Muscle layer of colon (tissue), 2 donors: ENCODE results near the gene COL4A1.

Experiments used
- H3K27ac ChIP-seq: one replicate; pipeline ENCODE4 v1.7.0; 2013; ENCODE audit warnings: low read depth, mild to moderate bottlenecking, low read length, moderate library complexity
- H3K27me3 ChIP-seq, 2 donors: one replicate each; pipeline ENCODE4 v1.7.0; 2013; ENCODE audit warnings: low read length in 2 of 2, mild to moderate bottlenecking in 2 of 2; ENCODE audit not compliant: insufficient read depth in 2 of 2, control insufficient read depth in 1 of 2
- H3K36me3 ChIP-seq: one replicate; pipeline ENCODE4 v1.7.0; 2013; ENCODE audit warnings: mild to moderate bottlenecking, low read length; ENCODE audit not compliant: insufficient read depth
- H3K4me1 ChIP-seq: one replicate; pipeline ENCODE4 v1.7.0; 2013; ENCODE audit warnings: mild to moderate bottlenecking, low read length; ENCODE audit not compliant: insufficient read depth
- H3K4me3 ChIP-seq, 2 donors: one replicate each; pipeline ENCODE4 v1.7.0; 2013; ENCODE audit warnings: low read length in 2 of 2, low read depth in 1 of 2, mild to moderate bottlenecking in 1 of 2, moderate library complexity in 1 of 2
- H3K9ac ChIP-seq: one replicate; pipeline ENCODE4 v1.7.0; 2013; ENCODE audit warnings: low read length
- H3K9me3 ChIP-seq: one replicate; pipeline ENCODE4 v1.7.0; 2013; ENCODE audit warnings: mild to moderate bottlenecking, low read length
- donor health status: abdominal sarcoma.
- donor health status: Adenocarcinoma of cecum.

The COL4A1 gene

DNA sequence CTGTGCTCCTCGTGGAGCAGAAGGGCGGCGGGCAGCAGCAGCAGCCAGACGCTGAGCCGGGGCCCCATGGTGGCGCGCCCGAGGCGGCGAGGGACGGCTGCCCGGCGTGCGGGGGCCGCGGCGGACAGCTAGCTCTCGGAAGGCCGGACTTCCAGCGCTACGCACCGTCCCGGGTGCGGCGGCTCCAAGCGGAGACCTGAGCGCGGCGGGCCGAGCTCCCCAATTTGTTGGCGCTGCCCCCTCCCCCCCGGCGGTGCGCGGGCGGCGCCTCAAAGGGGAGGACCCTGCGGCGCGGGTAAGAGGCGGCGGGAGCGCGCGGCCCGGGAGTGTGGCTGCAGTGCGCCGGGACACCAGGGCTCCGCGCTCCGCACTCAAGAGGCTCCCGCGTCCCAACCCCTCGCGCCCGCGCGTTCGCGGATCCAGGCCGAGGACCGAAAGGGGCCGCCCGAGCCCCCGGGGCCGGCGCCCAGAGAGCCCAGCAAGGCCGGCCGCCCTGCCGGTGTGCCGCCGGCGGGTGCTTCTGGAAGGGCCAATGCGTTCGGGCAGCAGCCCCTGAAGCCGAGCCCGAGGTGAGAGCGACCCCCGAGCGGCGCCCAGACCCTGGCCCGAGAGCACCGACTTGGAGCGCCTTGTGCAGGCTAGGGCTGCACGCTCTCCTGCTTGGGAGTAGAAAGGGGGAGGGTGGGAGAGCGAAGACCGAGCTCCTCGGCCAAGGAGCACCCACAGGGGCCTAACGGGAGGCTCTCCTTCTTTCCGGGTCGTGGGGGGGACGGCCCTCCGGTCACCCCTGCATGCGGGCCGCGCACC, at the start of gene COL4A1, which contains the start of gene COL4A2:
Gene COL4A1 (minus strand): TSS at position 198 of the 807 bp plus-strand sequence. CDS start 130 bp downstream, at position 68.
Gene COL4A2 (plus strand): TSS at position 325 of the 807 bp plus-strand sequence. CDS start 620 bp downstream, outside the sequence.
- peaks cover 55% of the 10 kb centered on the region for H3K4me1 ChIP-seq
- H3K9me3 ChIP-seq: no peaks in the 10 kb centered on the region
- H3K27me3 ChIP-seq: no peaks in the 10 kb centered on the region
- H3K9ac ChIP-seq: peak within 1 kb of the TSS; percentile 84
- H3K4me3 ChIP-seq: peak within 1 kb of the TSS; percentile 88 to 95
- peaks cover 15% of the 10 kb centered on the region for H3K36me3 ChIP-seq
- H3K27ac ChIP-seq: peak within 1 kb of the TSS; percentile 96

DNA sequence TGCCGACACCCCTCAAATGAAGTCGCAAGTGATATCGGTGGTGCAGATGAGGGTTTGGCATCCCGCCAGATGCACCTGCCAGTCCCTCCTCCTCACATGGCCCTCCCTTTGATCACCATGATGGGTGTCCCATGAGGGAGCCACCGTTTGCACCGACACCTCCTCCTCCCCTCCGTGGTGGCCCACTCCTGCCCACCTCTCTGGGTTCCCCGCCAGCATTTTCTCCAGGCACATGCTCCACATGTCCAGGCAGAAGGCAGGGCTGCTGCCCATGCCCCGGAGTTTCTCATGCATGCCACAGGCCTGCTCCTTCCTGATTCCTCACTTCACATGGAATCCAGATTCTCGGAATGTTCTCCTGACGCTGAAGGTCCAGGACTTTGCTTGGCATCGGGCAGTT, 49.4 kb upstream of the COL4A1 start:
- Histone ChIP-seq H3K9me3 (no peaks in the 10 kb centered on the region), H3K27me3 (no peaks in the 10 kb centered on the region), H3K36me3 (peaks cover 15% of the 10 kb centered on the region), H3K9ac (no peak overlapping the region), H3K4me3 (no peak overlapping the region), H3K27ac (peak overlapping the region; percentile 47), H3K4me1 (peaks cover 73% of the 10 kb centered on the region)

DNA sequence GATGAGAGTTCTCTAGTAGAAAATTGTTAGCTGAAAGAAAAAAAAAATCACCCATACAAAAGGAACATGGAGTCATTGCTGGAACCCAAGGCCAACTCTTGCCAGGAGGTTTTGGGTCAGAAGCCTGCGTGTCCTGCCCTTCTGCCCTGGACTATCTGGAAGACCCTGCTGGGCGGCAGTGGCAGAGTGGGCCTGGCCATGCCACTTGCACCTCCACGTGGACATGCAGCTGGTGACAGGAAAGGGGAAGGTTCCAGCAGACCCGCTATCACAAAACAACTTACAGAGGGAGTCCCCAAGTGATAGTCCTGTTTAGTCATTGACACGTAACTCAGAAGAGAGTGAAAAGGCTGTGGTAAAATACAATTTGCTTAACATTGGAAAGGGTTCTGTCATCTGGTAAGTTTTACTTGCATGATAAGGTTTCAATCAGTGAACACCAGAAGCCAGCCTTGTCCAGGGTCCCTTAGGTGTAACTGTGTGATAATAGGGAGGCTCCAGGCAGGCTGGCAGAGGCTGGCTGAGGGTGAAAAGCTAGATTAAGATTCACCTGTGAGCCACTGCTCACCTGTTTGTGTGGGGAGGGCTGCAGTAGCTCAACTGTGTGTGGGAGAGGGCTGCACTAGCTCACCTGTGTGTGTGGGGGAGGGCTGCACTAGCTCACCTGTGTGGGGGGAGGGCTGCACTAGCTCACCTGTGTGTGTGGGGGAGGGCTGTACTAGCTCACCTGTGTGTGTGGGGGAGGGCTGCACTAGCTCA, 47.9 kb upstream of the COL4A1 start:
- Histone ChIP-seq H3K27me3 (no peaks in the 10 kb centered on the region), H3K36me3 (peaks cover 15% of the 10 kb centered on the region), H3K27ac (peak overlapping the region; percentile 77), H3K9me3 (no peaks in the 10 kb centered on the region), H3K4me3 (no peak overlapping the region), H3K4me1 (peaks cover 68% of the 10 kb centered on the region), H3K9ac (no peak overlapping the region)

DNA sequence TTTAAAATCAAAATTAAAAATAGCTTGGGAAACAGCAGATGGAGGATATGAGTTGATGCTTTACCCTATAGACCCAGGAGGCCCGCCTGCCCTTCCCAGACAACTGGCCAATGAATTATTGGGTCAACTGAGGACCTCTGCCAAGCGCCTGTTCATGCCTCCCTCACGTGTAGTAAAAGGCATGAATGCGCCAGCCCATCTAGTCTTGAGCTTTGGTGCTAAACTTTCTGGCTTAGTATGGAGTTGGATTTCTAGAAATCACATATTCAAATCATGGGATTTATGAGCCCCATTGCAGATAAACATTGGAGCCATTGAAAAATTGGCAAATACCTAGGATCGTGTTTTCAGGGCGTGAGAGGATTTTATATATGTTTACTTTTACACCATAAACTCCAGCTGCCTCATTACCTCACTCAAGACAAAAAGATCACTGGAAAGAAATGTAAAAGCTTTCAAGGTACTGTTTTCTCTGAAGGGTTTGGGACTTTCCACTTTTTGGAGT, 47.2 kb upstream of the COL4A1 start:
- H3K9ac ChIP-seq: no peak overlapping the region
- no peaks in the 10 kb centered on the region for H3K27me3 ChIP-seq
- H3K4me3 ChIP-seq: no peak overlapping the region
- peak overlapping the region; percentile 77 for H3K27ac ChIP-seq
- H3K36me3 ChIP-seq: peaks cover 15% of the 10 kb centered on the region
- peaks cover 63% of the 10 kb centered on the region for H3K4me1 ChIP-seq
- H3K9me3 ChIP-seq: no peaks in the 10 kb centered on the region

DNA sequence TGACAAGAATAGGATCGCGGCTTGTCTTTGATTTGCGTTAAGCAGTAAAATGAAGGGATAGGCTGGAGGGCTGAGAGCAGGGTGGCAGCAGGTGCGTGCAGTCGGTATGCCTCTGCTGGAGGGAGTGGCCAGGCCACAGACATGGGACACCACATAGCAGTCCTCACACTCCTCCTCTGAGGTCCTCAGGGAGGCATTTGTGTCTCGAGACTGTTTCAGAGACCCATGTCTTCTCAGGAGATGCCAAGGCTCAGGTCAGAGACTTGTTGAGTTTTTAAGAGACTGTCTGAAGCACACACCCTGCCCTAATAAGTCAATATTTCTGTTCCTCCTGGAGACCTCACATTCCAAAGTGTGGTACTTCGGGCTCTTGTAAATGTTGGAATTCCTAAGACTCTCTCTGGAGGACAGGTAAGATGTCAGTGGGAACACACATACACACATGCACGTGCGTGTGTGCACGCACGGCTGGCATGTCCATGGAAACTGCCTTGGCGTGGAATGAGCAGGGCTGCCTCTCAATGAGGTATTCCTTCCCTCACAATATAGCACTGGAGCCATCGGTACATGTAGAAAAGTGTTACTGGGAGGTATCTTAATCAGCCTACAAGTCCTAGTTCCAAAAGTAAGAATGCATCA, 46.5 kb upstream of the COL4A1 start:
- H3K4me1 ChIP-seq: peaks cover 57% of the 10 kb centered on the region
- peak overlapping the region; percentile 77 for H3K27ac ChIP-seq

DNA sequence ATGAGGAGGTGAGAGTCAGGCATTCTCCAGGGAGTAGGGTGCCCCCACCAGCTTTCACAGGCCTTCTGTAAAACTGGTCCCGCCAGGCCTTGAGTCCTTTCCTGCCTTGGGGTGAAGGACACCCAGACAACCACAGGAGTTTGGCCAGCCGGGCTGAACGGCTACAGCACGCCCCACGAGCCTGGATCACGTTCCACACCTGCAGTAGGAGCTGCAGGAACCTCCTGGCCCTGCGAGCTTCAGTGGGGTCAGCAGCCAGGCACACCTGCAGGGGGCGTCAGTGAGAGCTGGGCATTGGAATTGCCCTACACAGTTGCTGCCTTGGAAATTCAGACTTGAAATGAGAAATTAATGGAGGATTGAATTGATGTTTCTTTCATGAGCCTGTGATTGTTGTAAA, 45.8 kb upstream of the COL4A1 start:
- peak overlapping the region; percentile 77 for H3K27ac ChIP-seq

More for the DNA sequence above, 46.5 kb upstream of the COL4A1 start:
- no peak overlapping the region for H3K4me3 ChIP-seq
- no peaks in the 10 kb centered on the region for H3K27me3 ChIP-seq
- peaks cover 12% of the 10 kb centered on the region for H3K36me3 ChIP-seq
- no peaks in the 10 kb centered on the region for H3K9me3 ChIP-seq
- H3K9ac ChIP-seq: no peak overlapping the region

DNA sequence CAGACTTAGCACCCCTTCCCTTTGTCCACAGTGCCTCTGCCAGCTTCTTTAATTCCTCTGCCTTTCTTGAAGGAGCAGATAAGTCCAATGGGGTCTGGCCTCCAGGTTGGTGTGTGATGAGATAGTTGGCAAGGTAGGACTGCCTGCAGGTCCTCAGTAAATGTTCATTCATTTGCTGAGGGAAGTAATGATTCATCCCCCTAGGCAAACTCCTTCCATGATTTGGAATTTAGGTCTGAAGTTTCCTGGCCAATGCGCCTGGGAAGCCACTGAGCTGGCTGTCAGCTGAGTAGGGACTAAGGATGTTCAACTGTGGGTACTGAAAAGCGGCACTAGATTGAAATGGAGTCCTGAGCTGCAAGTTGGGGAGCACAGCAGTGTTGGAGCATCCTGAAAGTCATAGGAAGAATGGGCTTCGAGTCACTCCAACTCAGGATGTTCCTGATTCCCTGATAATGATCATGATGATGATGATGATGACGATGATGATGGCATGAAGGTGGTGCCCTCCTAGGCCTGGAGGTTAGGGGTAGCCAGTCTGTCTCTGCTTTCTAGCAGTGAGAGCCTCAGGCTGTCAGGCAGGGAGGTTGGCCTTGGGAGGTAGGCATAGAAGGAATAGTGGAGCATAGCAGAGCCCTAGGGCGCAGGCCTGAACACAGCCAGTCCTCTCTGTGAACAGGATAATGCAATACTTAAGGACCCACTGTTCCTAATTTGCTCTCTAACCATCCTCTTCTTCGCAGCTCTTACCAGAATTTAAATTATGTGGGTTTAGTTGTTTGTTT, 44.9 kb upstream of the COL4A1 start:
- Histone ChIP-seq H3K27me3 (no peaks in the 10 kb centered on the region), H3K27ac (peak overlapping the region; percentile 77), H3K9ac (no peak overlapping the region), H3K9me3 (no peaks in the 10 kb centered on the region), H3K4me3 (no peak overlapping the region), H3K4me1 (peaks cover 73% of the 10 kb centered on the region), H3K36me3 (no peaks in the 10 kb centered on the region)

More for the DNA sequence above, 45.8 kb upstream of the COL4A1 start:
- Histone ChIP-seq H3K9me3 (no peaks in the 10 kb centered on the region), H3K9ac (no peak overlapping the region), H3K36me3 (peaks cover 8% of the 10 kb centered on the region), H3K27me3 (no peaks in the 10 kb centered on the region), H3K4me1 (peaks cover 64% of the 10 kb centered on the region), H3K4me3 (no peak overlapping the region)

DNA sequence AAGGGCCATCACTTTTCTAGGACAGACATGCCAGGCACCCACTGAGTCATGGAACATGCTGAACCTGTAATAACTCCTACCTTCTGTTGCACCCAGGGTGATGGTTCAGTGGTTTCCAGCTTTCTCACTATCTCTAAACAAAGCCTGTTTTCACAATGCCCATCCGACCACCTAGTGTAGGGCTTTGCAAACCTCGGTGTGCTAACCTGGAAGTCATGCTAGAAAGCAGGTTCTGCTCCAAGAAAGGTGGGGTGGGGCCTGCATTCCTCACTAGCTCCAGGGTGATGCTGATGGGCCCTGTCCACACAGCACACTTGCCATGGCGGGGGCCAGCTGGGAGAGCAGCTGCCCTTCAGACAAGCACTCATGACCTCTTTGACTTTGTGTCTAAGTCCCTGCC, 43.6 kb upstream of the COL4A1 start:
- Histone ChIP-seq H3K36me3 (no peaks in the 10 kb centered on the region), H3K4me3 (no peak overlapping the region), H3K9me3 (no peaks in the 10 kb centered on the region), H3K4me1 (peaks cover 73% of the 10 kb centered on the region), H3K9ac (no peak overlapping the region), H3K27ac (peak overlapping the region; percentile 25), H3K27me3 (no peaks in the 10 kb centered on the region)

DNA sequence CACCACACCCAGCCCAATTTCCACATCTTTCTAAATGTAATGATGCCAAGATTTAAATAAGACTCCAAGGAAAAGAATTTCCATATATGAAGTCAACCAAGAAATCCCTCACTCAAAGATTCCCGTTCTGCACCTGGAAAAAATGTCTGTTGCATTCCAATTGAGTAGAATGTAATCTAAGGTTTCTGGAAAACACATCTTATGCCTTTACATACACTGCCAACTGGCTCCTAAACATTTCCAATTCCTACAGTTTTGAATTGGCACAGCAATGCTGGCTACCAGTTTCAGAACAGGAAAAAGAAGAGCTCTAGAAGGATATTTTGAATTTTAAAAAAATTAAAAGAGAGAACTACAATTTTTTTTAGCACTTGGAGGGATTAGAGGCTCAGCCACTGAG, 43.1 kb upstream of the COL4A1 start:
- peaks cover 72% of the 10 kb centered on the region for H3K4me1 ChIP-seq
- no peaks in the 10 kb centered on the region for H3K9me3 ChIP-seq
- no peaks in the 10 kb centered on the region for H3K36me3 ChIP-seq
- H3K9ac ChIP-seq: no peak overlapping the region
- H3K27me3 ChIP-seq: no peaks in the 10 kb centered on the region
- H3K27ac ChIP-seq: peak overlapping the region; percentile 16
- H3K4me3 ChIP-seq: no peak overlapping the region

DNA sequence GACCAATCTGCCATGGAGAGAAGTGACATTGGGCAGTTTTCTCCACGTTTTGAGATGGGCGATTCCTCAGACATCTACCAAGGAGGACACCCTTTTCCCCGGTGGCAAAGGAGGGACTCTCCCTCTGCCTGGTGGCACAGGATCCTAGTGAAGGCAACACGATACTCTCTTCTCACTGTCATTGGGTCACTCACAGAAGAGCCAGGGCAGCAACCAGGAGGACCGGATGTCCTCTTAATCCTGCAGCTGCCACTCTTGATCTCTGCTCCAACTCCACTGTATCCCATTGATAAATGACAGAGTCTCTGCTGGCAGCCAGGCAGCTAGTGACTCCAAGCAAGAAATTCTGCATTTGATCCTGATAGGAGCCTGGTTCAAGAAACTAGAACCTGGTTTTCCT, 42.3 kb upstream of the COL4A1 start:
- H3K9ac ChIP-seq: no peak overlapping the region
- no peak overlapping the region for H3K27ac ChIP-seq
- peaks cover 69% of the 10 kb centered on the region for H3K4me1 ChIP-seq

More for the DNA sequence above, 42.3 kb upstream of the COL4A1 start:
- Histone ChIP-seq H3K27me3 (no peaks in the 10 kb centered on the region), H3K36me3 (no peaks in the 10 kb centered on the region), H3K9me3 (no peaks in the 10 kb centered on the region), H3K4me3 (no peak overlapping the region)
